Lower leg skin (tissue), 4 donors: ENCODE results near the gene PPP2R2B. TPM values are rescaled to one million over a fixed set of nuclear protein-coding genes. Genes with fewer than 3 reads are reported as not detected.
A peak's percentile ranks its signal among the peaks of the same experiment; 100 is the strongest.

Experiments used
- DNase-seq, 2 donors: peaks; one replicate each; pipeline ENCODE4 v3.0.0-alpha.2; 2019; ENCODE audit warnings: low spot score in 2 of 2
- H3K4me3 ChIP-seq: fragments of 200-600 bp; sonication (generic); 2 replicates; pipeline ENCODE4 v1.5.1; 2017; ENCODE audit warnings: mild to moderate bottlenecking, low read depth; ENCODE audit not compliant: poor library complexity, severe bottlenecking
- CTCF ChIP-seq, 3 donors: fragments of 450-650 bp; IDR thresholded peaks; one replicate each; pipeline ENCODE4 v1.5.1; 2016; ENCODE audit warnings: antibody characterized with exemption in 3 of 3, mild to moderate bottlenecking in 3 of 3, moderate library complexity in 2 of 3
- POLR2A ChIP-seq, 2 donors: fragments of 450-650 bp; IDR thresholded peaks; one replicate each; pipeline ENCODE4 v1.6.1; 2016 to 2017; ENCODE audit warnings: antibody characterized with exemption in 2 of 2, mild to moderate bottlenecking in 1 of 2, moderate library complexity in 1 of 2
- WGBS, 2 donors: methylation state at CpG; one replicate each; pipeline ENCODE4 v1.1.5; 2018; 5-methylcytosine and 5-hydroxymethylcytosine counted together
- intact Hi-C: fragments of 100-400 bp; cut with DNase I; formaldehyde crosslinking; loops from one replicate; pipeline ENCODE4 v1.15.0; 2023; ENCODE audit warnings: low total_unique reads
- total RNA-seq, 4 donors: library from RNA; depleted of rRNA; stranded (reverse); fragments of >200 nt; gene quantifications; one replicate each; pipeline ENCODE4 v1.1.0, GENCODE V29; 2016

Gene PPP2R2B
- total RNA-seq, 4 donors from 2014 or later = 3.7 to 8.4 (median 4.5) TPM

- WGBS, 2 donors = 32 to 45% methylated on average over 2 of the region's 2 CpGs
- DNase-seq = no peak
- intact Hi-C loops = no loop called here
- TF ChIP-seq POLR2A (IDR thresholded peaks at IDR 0.05) (no peak), CTCF (IDR thresholded peaks at IDR 0.05) (no peak)
- no peak overlapping the region for H3K4me3 ChIP-seq
Measured at GRCh38 chr5:146883511-146883910, 5.0 kb upstream of the PPP2R2B start.

DNA sequence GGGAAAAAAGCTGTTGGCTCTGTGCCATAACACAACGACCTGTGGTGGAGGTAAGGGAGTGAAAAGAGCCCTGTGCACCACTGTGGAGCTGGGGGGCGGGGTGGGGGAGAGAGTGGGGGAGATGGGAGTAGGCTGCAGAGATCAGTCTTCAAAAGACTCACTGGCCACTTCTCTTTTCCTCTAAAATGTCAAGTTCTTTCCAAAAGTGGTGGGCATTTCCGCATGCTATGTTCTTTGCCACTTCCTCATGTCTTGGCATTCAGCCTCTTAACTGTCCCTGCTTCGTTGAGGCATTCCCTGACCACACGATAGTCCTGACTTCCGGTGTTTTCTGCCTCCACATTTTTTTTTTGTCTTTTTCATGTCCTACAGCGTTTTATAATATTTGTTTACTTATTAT is 2.4 kb upstream of the PPP2R2B start:
- intact Hi-C loops = no loop called here
- H3K4me3 ChIP-seq = no peak overlapping the region
- WGBS, 2 donors = 62 to 73% methylated on average over 7 of the region's 7 CpGs
- no peak for DNase-seq
- TF ChIP-seq CTCF (IDR thresholded peaks at IDR 0.05) (no peak), POLR2A (IDR thresholded peaks at IDR 0.05) (no peak)

DNA sequence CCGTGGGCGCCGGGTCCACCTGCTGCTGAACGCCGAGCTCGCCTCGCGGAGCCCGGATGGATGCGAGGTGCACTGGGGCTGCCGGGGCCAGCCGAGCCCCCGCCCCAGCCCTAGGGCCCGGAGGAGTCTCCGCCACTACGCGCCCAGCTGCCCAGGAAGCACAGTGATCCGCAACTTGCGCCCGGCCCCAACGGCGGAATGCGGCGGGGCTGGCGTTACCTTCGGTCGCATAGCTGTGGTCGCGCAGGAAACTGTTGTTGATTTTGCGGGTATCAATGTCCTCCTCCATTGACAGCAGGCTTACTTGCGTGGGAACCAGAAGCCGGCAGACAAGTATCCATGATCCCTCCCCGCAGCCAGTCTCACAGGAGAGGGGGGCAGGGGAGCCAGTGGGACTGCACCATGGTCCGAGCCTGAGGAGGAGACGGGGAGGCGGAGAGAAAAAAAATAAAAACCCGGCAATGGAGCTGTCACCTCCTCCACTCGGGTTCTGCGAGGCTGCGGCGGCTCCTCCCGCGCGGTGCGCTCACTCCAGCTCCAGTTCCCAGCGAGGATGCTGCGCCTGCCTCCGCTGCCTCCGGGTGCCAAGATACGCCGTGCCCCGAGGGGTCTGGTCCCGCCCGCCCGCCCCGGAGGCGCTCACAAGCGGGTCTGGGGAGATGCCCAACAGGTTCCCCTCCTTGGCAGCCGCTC is 628 bp downstream of the PPP2R2B start:
- intact Hi-C loops = no loop called here
- TF ChIP-seq CTCF (IDR thresholded peaks at IDR 0.05) (no peak), POLR2A (IDR thresholded peaks at IDR 0.05) (no peak)
- peak overlapping the region; percentile 8 for H3K4me3 ChIP-seq
- WGBS, 2 donors = 0 to 1% methylated on average over 43 to 53 of the region's 59 CpGs
- DNase-seq = no peak

DNA sequence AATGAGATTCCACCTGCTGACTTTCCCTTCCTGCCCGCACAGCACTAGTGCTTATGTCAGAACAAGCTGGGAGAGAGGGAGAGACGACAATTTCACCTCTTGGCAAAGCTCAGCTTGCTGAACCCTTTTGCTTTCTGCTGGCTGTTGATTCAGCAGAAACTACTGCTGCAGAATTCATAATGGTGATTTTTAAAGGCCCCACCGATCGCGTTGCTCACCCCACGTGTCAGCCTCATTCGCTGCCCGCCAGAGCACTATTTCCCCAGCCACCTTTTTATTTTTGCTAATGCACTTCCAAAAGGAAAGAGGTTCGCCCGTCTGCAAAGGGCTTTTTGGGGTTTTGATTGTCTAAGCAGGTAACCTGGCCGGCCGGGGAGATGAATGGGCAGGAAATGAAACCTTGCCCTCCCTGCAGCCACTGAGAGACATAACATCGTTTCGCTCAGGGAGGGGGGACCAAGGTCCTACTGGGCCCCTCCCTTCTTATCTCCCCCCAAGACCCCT is 1.3 kb downstream of the PPP2R2B start:
- H3K4me3 ChIP-seq = peak overlapping the region; percentile 8
- intact Hi-C loops = no loop called here
- DNase-seq = no peak
- 11 to 15% methylated on average over 14 of the region's 14 CpGs for WGBS, 2 donors
- no peak for TF ChIP-seq POLR2A (IDR thresholded peaks at IDR 0.05)
- TF ChIP-seq CTCF (IDR thresholded peaks at IDR 0.05) = no peak

DNA sequence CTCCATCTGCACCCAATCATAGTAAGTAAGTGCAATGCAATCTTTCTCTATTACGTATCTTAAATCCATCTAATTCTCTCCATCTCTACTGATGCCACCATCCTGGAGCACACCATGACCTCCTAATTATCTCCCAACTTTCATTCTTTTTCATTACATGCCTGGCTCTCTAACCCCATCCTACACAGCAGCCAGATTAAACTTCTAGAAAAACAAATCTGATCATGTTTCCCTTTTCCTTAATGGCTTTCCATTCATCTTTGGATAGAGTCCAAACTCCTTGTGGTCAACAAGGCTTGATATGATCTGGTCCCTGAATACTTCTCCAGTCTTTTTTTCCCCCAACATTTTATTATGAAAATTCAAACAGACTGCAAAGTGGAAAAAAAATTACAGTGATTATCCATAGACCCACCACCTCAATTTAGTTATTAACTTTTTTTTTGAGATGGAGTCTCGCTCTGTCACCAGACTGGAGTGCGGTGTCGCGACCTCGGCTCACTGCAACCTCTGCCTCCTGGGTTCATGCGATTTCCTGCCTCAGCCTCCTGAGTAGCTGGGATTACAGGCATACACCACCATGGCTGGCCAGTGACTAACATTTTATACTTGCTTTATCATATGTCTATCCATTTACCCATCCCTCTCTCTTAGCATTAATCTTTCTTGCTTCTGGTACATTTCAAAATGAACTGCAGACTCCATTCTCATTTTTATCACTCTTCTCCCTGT is 5.2 kb downstream of the PPP2R2B start:
- TF ChIP-seq CTCF (IDR thresholded peaks at IDR 0.05) = no peak
- TF ChIP-seq POLR2A (IDR thresholded peaks at IDR 0.05) = no peak
- H3K4me3 ChIP-seq = no peak overlapping the region
- 94 to 96% methylated on average over 7 of the region's 7 CpGs for WGBS, 2 donors
- DNase-seq = no peak
- intact Hi-C loops = no loop called here
